T-helper 2 cell treated with Interferon-gamma antibody and Interleukin-4, amounts not matched to agents 5 μg/mL and 100 μg/mL, for 36 hours (primary cell): ENCODE measurements around the gene FAM114A1.
"Not testable (repeated sequence)": the region's sequence is repeated elsewhere in the genome, so short reads cannot be mapped to it uniquely, and the experiment has no call there.

ENCODE experiments used
- DNase-seq: peaks from one replicate; pipeline ENCODE4 v3.0.0; 2021; ENCODE audit warnings: low spot score
- H3K27ac Mint-ChIP-seq: one replicate; pipeline ENCODE4 v1.8.0; 2021; ENCODE audit warnings: mild to moderate bottlenecking, mixed read lengths
- H3K27me3 Mint-ChIP-seq: one replicate; pipeline ENCODE4 v1.8.0; 2021; ENCODE audit warnings: low read depth, mixed read lengths
- H3K36me3 Mint-ChIP-seq: one replicate; pipeline ENCODE4 v1.8.0; 2021; ENCODE audit warnings: low read depth, mixed read lengths
- H3K4me1 Mint-ChIP-seq: one replicate; pipeline ENCODE4 v1.8.0; 2021; ENCODE audit warnings: low read depth, mixed read lengths
- H3K4me3 Mint-ChIP-seq: one replicate; pipeline ENCODE4 v1.8.0; 2022; ENCODE audit warnings: mild to moderate bottlenecking, moderate library complexity, mixed read lengths
- H3K9me3 Mint-ChIP-seq: one replicate; pipeline ENCODE4 v1.8.0; 2021; ENCODE audit warnings: mixed read lengths

FAM114A1 gene

GRCh38 chr4:38959248-38959647 is 91.6 kb downstream of the FAM114A1 start:
- H3K27me3 Mint-ChIP-seq, DNase-seq, H3K4me3 Mint-ChIP-seq: not testable (repeated sequence)
- Mint-ChIP-seq H3K36me3 (peaks cover 28% of the 10 kb centered on the region), H3K9me3 (peaks cover 32% of the 10 kb centered on the region), H3K27ac (peak overlapping the region; percentile 78), H3K4me1 (peaks cover 35% of the 10 kb centered on the region)

GRCh38 chr4:38964942-38965775 is 97.6 kb downstream of the FAM114A1 start:
- peaks cover 21% of the 10 kb centered on the region for H3K9me3 Mint-ChIP-seq
- H3K4me3 Mint-ChIP-seq: no peak overlapping the region
- DNase-seq: no peak
- H3K27ac Mint-ChIP-seq: no peak overlapping the region
- peaks cover 10% of the 10 kb centered on the region for H3K4me1 Mint-ChIP-seq
- no peaks in the 10 kb centered on the region for H3K27me3 Mint-ChIP-seq
- peaks cover 71% of the 10 kb centered on the region for H3K36me3 Mint-ChIP-seq

DNA sequence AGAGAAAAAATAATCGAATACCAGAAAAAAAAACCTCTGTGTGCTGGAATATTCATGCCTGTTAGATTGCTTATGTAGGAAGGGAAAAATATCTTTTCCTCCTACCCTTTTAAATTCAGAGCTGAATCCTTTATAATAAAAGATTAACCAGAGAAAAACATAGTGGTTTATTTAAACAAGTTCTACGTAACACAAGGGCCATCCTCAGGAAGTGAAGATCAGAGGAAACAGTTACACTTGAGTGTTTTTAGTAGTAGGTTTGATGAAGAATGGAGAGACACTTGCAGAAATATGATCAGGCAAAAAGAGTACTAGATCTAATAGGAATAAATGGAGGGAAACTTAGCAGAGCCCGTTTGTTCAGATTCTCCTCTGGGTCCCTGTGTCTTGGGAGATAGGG is 98.3 kb downstream of the FAM114A1 start:
- Mint-ChIP-seq H3K27me3 (no peaks in the 10 kb centered on the region), H3K27ac (peak overlapping the region; percentile 27), H3K9me3 (peaks cover 21% of the 10 kb centered on the region), H3K4me1 (peaks cover 10% of the 10 kb centered on the region), H3K4me3 (no peak overlapping the region), H3K36me3 (peaks cover 78% of the 10 kb centered on the region)
- no peak for DNase-seq

DNA sequence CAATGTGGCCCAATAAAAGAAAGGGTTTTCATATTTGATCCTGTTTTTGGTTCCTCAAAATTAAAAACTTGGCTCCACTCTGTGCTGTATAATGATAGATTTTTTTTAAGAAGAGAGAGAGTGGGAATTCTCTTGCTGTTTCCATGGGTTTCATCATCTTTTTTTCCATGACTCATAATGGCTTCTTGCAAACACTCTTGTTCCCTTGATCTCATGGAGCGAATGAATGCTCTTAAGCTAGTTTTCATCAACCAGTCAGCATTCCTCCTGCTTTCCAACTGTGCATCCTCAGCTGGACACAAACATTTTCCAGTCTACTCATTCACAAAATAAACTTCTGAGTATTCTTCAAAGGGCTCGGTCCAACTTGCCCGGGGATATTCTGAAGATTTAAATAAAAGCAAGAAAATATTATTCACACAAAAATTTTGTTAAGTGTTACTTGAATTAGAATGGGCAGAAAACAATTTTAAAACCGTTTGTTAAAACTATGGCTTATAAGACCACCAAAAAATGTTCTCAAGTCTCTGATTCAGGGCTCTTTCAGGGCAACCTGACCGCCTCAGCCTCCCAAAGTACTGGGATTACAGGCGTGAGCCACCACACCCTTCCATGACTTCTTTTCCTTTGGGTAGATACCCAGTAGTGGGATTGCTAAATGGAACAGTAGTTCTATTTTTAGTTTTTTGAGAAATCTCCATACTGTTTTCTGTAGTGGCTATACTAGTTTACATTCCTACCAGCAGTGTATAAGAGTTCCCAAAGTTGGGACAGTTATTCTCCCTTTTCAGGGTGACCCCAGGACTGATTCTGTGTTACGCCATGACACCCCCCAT is 99.9 kb downstream of the FAM114A1 start:
- Mint-ChIP-seq H3K9me3 (peaks cover 7% of the 10 kb centered on the region), H3K4me3 (no peak overlapping the region), H3K36me3 (peaks cover 74% of the 10 kb centered on the region), H3K27ac (no peak overlapping the region), H3K27me3 (no peaks in the 10 kb centered on the region), H3K4me1 (peaks cover 7% of the 10 kb centered on the region)
- DNase-seq: no peak

- Mint-ChIP-seq H3K4me1 (peaks cover 7% of the 10 kb centered on the region), H3K27ac (no peak overlapping the region), H3K9me3 (peaks cover 3% of the 10 kb centered on the region), H3K36me3 (peaks cover 71% of the 10 kb centered on the region), H3K4me3 (no peak overlapping the region), H3K27me3 (no peaks in the 10 kb centered on the region)
- no peak for DNase-seq
These were observed 101.1 kb downstream of the FAM114A1 start for GRCh38 chr4:38968668-38969067.

GRCh38 chr4:38976308-38976707 is 108.7 kb downstream of the FAM114A1 start:
- Mint-ChIP-seq H3K4me3 (no peak overlapping the region), H3K27ac (no peak overlapping the region), H3K4me1 (peaks cover 14% of the 10 kb centered on the region), H3K36me3 (peaks cover 52% of the 10 kb centered on the region), H3K9me3 (no peaks in the 10 kb centered on the region), H3K27me3 (no peaks in the 10 kb centered on the region)
- no peak for DNase-seq

DNA sequence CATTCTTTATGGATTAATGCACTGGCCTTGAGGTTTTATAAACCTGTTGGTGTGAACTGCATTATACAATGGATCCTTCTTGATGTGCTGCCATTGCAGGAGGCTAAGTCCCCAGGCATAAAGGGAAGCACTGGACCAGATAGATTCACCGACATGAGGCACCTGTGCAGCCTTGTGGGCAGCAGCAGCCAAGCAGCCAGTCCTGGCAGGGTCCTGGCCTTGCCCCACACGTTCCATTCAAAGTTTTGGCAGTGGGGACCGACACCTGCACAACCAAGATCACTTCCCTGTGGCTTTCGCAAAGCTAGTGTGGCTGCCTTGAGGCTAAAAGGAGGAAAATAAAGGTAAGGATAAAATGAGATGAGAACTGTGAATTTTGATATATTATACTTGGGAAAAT is 111.5 kb downstream of the FAM114A1 start:
- no peak for DNase-seq
- Mint-ChIP-seq H3K27ac (no peak overlapping the region), H3K4me1 (peaks cover 32% of the 10 kb centered on the region), H3K4me3 (no peak overlapping the region), H3K27me3 (no peaks in the 10 kb centered on the region), H3K9me3 (no peaks in the 10 kb centered on the region), H3K36me3 (peaks cover 72% of the 10 kb centered on the region)

GRCh38 chr4:38979511-38980230 is 112.1 kb downstream of the FAM114A1 start:
- Mint-ChIP-seq H3K36me3 (peaks cover 76% of the 10 kb centered on the region), H3K27ac (no peak overlapping the region)

DNA sequence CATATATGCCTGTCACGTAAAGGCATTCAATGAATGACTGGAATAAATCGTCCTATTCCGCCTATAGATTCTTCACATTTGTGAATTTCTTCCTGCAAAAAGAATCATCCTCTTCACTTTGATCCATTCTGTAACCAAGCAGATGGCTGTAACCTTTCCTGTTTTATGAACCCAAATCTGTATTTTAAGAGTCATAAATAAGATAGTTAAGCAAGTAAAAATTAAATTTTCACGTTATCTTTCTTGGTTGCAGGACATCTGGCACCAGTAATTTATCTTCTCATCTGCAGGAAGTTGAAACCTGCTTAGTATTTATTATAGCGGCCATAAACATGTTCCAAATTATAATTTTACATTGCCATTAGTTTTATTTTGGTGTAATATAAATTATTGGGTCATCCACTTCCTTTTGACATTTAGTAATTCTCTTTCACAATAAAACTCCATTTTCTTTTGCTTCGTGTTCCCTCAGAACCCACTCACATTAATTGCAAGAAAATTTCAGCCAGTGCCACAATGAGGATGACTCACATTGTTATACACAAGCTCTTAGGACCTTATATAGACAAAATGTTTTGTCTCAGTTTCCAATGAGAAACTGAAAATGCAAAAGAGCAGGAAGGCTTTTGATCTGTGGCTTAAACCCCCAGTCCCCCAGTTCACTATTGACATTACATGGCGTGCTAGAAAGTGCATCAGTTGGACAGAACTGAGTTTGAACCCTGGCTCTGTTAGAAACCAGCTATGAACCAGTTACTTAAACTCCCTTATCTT is 113.5 kb downstream of the FAM114A1 start:
- Mint-ChIP-seq H3K4me3 (peak overlapping the region; percentile 35), H3K4me1 (peaks cover 45% of the 10 kb centered on the region), H3K27ac (peak overlapping the region; percentile 78), H3K27me3 (no peaks in the 10 kb centered on the region), H3K9me3 (no peaks in the 10 kb centered on the region), H3K36me3 (peaks cover 76% of the 10 kb centered on the region)
- DNase-seq: peak; percentile 42

More at GRCh38 chr4:38979511-38980230, 112.1 kb downstream of the FAM114A1 start:
- DNase-seq: no peak
- H3K27me3 Mint-ChIP-seq: no peaks in the 10 kb centered on the region
- no peak overlapping the region for H3K4me3 Mint-ChIP-seq
- no peaks in the 10 kb centered on the region for H3K9me3 Mint-ChIP-seq
- peaks cover 36% of the 10 kb centered on the region for H3K4me1 Mint-ChIP-seq

- Mint-ChIP-seq H3K9me3 (no peaks in the 10 kb centered on the region), H3K36me3 (peaks cover 74% of the 10 kb centered on the region), H3K27me3 (no peaks in the 10 kb centered on the region), H3K4me1 (peaks cover 55% of the 10 kb centered on the region), H3K4me3 (peak overlapping the region; percentile 35), H3K27ac (peak overlapping the region; percentile 78)
- no peak for DNase-seq
These were observed 114.9 kb downstream of the FAM114A1 start for GRCh38 chr4:38982361-38983095.

DNA sequence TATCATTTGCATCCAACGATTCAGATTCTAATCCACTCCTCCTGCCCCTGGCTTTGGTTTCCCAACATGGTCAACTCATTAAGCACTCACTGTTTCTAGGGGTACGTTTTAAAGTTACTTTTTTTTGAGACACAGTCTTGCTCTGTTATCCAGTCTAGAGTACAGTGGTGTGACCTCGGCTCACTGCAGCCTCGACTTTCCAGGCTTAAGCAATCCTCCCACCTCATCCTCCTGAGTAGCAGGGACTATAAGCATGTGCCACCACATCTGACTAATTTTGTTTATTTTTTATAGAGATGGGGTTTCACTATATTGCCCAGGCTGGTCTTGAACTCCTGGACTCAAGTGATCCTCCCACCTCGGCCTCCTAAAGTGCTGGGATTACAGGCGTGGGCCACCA is 115.7 kb downstream of the FAM114A1 start:
- H3K36me3 Mint-ChIP-seq: peaks cover 75% of the 10 kb centered on the region
- no peaks in the 10 kb centered on the region for H3K27me3 Mint-ChIP-seq
- H3K27ac Mint-ChIP-seq: peak overlapping the region; percentile 51
- DNase-seq: no peak
- H3K4me1 Mint-ChIP-seq: peaks cover 61% of the 10 kb centered on the region
- no peaks in the 10 kb centered on the region for H3K9me3 Mint-ChIP-seq
- H3K4me3 Mint-ChIP-seq: no peak overlapping the region

DNA sequence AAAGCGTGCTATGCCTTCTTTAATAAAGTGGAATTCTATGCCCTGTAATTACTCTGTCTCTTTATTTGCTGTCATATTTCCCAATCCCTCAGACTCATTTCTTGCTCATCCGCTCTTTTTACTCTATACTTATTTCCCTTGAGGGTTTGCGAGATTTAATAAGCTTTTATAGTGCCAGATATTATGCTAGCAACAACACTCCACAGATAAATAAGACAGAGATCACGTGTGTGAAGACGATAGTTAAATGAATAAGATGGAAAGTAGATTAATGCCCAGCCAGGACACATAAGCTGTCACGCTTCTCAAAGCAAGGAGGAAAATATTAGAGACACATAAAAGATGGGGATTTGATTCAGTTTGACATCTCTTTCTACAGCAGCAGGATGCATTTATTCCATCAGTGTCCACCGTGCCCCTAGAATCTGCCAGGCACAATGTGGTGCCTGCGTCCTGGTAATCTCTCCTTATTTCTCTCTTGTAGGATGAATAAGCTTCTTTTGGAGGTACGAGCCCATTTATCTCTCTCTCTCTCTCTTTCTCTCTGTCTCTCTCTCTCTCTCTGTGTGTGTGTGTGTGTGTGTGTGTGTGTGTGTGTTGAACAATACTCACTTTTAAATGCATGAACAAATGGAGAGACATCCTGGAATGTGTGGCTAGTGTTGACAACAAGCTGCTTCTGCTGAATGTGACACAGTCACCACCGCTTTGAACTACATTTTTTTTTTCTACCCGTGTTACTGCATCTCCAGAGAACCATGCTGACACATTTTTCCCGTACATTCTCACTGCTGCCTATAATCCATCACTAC is 116.4 kb downstream of the FAM114A1 start:
- peaks cover 75% of the 10 kb centered on the region for H3K36me3 Mint-ChIP-seq

More for the DNA sequence above, 116.4 kb downstream of the FAM114A1 start:
- H3K27ac Mint-ChIP-seq: peak overlapping the region; percentile 79
- H3K9me3 Mint-ChIP-seq: no peaks in the 10 kb centered on the region
- peak; percentile 24 for DNase-seq
- peaks cover 68% of the 10 kb centered on the region for H3K4me1 Mint-ChIP-seq
- H3K4me3 Mint-ChIP-seq: peak overlapping the region; percentile 45
- H3K27me3 Mint-ChIP-seq: no peaks in the 10 kb centered on the region
